ENCODE data around the gene MAPK4.

DNA sequence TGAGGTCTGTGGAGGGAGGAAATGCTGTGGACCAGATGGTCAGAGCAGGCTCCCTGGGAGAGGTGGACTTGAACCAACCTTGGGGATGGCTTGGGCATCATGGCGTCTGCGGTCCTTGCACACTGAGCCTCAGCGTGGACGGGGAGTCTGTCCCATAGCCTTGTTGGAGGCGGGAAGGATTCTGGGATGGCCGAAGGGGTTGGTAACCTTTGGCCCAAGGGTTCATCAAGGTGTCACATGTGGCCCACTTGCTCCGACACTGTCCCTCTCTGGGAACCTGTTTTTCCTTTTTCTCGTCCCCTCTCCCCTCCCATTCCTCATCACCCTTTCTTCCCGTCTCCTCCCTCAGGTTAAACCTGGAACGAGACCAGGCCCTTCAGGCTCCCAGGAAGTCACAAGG, 66.4 kb downstream of the MAPK4 start:
- no peak for TF ChIP-seq CTCF (IDR thresholded peaks at IDR 0.05)
- no peak for TF ChIP-seq POLR2A (IDR thresholded peaks at IDR 0.05)
- TF ChIP-seq POLR2AphosphoS5 (IDR thresholded peaks at IDR 0.05; ENCODE audit: insufficient read depth in 1 of 2, low read depth in 1 of 2), result no peak
